ENCODE measurements around the gene KCNIP1.

DNA sequence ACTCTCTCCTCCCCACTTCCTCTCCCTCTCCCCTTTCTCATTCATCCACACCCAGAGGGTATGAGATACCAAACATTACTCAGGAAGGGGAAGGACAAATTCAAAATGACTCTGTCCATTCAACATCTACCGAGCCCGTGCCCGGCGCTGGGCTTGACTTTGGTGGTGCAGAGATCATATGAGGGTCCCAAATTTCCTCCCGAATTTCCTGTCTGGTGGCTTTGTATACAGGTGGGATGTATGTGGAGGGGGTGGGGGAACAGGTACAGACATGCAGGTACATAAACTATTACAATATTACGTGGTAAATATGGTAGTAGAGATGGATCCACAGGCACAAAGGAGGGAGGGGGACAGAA is 257.9 kb downstream of the KCNIP1 start:
- TF ChIP-seq CTCF (IDR thresholded peaks at IDR 0.05; ENCODE audit: control extremely low read depth in 1 of 3, insufficient read depth in 1 of 3, low read depth in 1 of 3, low read length in 3 of 3): no peak
- no peak for TF ChIP-seq RFX5 (IDR thresholded peaks at IDR 0.05; ENCODE audit: borderline replicate concordance, low read depth, low read length)
- no peak; the same call in 1 of the 2 replicates for TF ChIP-seq SP1 (IDR thresholded peaks at IDR 0.05; ENCODE audit: low read depth, low read length)
- TF ChIP-seq, protein P1, sequence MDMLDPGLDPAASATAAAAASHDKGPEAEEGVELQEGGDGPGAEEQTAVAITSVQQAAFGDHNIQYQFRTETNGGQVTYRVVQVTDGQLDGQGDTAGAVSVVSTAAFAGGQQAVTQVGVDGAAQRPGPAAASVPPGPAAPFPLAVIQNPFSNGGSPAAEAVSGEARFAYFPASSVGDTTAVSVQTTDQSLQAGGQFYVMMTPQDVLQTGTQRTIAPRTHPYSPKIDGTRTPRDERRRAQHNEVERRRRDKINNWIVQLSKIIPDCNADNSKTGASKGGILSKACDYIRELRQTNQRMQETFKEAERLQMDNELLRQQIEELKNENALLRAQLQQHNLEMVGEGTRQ (IDR thresholded peaks at IDR 0.05; ENCODE audit: low read length): no peak
- no peak for TF ChIP-seq TAF1 (IDR thresholded peaks at IDR 0.05; ENCODE audit: low read depth, low read length)
- TF ChIP-seq, protein P2, sequence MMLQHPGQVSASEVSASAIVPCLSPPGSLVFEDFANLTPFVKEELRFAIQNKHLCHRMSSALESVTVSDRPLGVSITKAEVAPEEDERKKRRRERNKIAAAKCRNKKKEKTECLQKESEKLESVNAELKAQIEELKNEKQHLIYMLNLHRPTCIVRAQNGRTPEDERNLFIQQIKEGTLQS (IDR thresholded peaks at IDR 0.05; ENCODE audit: insufficient read depth, low read depth, low read length): no peak
- TF ChIP-seq CEBPB (IDR thresholded peaks at IDR 0.05; ENCODE audit: low read depth, low read length): no peak
- no peak for TF ChIP-seq POLR2A (IDR thresholded peaks at IDR 0.05; ENCODE audit: control extremely low read depth in 1 of 2, low read depth in 2 of 2, low read length in 2 of 2)
- no peak for TF ChIP-seq POLR2AphosphoS5 (IDR thresholded peaks at IDR 0.05; ENCODE audit: low read depth, low read length)
- TF ChIP-seq TBP (IDR thresholded peaks at IDR 0.05; ENCODE audit: low read depth, low read length): no peak

Measured in H1 (cell line).